Measurements from ENCODE around the gene KRT26. TPM values are rescaled to one million over a fixed set of nuclear protein-coding genes. Genes with fewer than 3 reads are reported as not detected.

The KRT26 gene
- polyA plus RNA-seq, 1 donor from 2014 or later = not detected

DNA sequence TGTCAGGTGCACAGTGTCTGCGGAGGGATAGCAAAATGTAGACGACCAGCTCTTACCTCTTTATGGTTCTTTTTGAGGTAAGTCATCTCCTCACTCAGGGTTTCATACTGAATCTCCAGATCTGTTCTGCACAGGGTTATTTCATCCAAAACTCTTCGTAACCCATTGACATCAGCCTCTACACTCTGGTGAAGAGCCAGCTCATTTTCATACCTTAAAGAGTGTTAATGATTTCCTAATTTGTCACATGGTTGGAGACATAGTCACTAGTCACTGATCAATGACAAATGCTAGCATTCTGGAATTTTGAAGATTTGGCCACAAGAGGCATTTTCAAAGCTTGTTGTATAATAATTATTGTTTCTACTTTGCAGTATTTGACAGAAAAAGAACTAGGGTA, 18.2 kb downstream of the KRT26 start:
- no peaks in the 10 kb centered on the region for H3F3A ChIP-seq (ENCODE audit: insufficient read depth, low read length, poor library complexity, severe bottlenecking)
- H3K27ac ChIP-seq (ENCODE audit: low read length) = no peak overlapping the region
- H3K4me3 ChIP-seq (ENCODE audit: low read length) = no peak overlapping the region

DNA sequence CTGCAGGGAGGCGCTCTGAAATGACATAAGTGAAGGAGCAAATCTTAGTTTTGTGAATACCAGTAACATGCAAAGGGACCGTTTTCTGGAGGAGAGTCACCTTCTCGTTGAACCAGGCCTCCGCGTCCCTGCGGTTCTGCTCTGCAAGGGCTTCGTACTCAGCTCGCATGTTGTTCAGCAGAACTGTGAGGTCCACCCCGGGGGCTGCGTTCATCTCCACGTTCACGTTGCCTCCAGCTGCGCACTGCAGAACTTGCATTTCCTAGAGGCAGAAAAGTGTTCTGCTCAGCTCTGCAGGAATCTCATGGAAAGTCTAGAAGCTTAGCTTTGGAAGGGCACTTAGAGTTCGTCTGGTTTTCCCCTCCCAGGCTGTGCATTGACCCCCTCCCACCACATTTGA, 20.9 kb downstream of the KRT26 start:
- Histone ChIP-seq H3K9ac (ENCODE audit: low read length) (no peak overlapping the region), H3K9me2 (ENCODE audit: insufficient read depth, low read length) (no peaks in the 10 kb centered on the region), H3K27me3 (ENCODE audit: insufficient read depth, low read depth, low read length) (no peaks in the 10 kb centered on the region), H3K79me2 (replicated peaks; ENCODE audit: insufficient read depth, low read length) (no peaks in the 10 kb centered on the region), H3K9me3 (ENCODE audit: low read length) (no peaks in the 10 kb centered on the region), H3K27ac (ENCODE audit: low read length) (no peak overlapping the region), H3K4me2 (ENCODE audit: low read length) (no peak overlapping the region), H3F3A (ENCODE audit: insufficient read depth, low read length, poor library complexity, severe bottlenecking) (no peaks in the 10 kb centered on the region), H3K4me3 (ENCODE audit: low read length) (no peak overlapping the region), H4K20me1 (ENCODE audit: insufficient read depth) (no peaks in the 10 kb centered on the region), H2AFZ (ENCODE audit: low read depth, low read length) (no peak overlapping the region), H3K36me3 (ENCODE audit: insufficient read depth, low read length) (no peaks in the 10 kb centered on the region)
- TF ChIP-seq, protein P1, sequence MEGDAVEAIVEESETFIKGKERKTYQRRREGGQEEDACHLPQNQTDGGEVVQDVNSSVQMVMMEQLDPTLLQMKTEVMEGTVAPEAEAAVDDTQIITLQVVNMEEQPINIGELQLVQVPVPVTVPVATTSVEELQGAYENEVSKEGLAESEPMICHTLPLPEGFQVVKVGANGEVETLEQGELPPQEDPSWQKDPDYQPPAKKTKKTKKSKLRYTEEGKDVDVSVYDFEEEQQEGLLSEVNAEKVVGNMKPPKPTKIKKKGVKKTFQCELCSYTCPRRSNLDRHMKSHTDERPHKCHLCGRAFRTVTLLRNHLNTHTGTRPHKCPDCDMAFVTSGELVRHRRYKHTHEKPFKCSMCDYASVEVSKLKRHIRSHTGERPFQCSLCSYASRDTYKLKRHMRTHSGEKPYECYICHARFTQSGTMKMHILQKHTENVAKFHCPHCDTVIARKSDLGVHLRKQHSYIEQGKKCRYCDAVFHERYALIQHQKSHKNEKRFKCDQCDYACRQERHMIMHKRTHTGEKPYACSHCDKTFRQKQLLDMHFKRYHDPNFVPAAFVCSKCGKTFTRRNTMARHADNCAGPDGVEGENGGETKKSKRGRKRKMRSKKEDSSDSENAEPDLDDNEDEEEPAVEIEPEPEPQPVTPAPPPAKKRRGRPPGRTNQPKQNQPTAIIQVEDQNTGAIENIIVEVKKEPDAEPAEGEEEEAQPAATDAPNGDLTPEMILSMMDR (IDR thresholded peaks at IDR 0.05; ENCODE audit: poor library complexity, severe bottlenecking) = no peak
- TF ChIP-seq, protein P2, sequence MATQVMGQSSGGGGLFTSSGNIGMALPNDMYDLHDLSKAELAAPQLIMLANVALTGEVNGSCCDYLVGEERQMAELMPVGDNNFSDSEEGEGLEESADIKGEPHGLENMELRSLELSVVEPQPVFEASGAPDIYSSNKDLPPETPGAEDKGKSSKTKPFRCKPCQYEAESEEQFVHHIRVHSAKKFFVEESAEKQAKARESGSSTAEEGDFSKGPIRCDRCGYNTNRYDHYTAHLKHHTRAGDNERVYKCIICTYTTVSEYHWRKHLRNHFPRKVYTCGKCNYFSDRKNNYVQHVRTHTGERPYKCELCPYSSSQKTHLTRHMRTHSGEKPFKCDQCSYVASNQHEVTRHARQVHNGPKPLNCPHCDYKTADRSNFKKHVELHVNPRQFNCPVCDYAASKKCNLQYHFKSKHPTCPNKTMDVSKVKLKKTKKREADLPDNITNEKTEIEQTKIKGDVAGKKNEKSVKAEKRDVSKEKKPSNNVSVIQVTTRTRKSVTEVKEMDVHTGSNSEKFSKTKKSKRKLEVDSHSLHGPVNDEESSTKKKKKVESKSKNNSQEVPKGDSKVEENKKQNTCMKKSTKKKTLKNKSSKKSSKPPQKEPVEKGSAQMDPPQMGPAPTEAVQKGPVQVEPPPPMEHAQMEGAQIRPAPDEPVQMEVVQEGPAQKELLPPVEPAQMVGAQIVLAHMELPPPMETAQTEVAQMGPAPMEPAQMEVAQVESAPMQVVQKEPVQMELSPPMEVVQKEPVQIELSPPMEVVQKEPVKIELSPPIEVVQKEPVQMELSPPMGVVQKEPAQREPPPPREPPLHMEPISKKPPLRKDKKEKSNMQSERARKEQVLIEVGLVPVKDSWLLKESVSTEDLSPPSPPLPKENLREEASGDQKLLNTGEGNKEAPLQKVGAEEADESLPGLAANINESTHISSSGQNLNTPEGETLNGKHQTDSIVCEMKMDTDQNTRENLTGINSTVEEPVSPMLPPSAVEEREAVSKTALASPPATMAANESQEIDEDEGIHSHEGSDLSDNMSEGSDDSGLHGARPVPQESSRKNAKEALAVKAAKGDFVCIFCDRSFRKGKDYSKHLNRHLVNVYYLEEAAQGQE (IDR thresholded peaks at IDR 0.05; ENCODE audit: borderline replicate concordance) = no peak
- TF ChIP-seq EP300 (conservative IDR thresholded peaks at IDR 0.05; ENCODE audit: poor library complexity, severe bottlenecking) (no peak), TAF1 (IDR thresholded peaks at IDR 0.05; ENCODE audit: low read depth) (no peak), SMC3 (conservative IDR thresholded peaks at IDR 0.05; ENCODE audit: poor library complexity) (no peak), MXI1 (conservative IDR thresholded peaks at IDR 0.05; ENCODE audit: poor library complexity, severe bottlenecking) (no peak), EZH2 (IDR thresholded peaks at IDR 0.05; ENCODE audit: borderline replicate concordance, insufficient read depth, low read length, poor library complexity, severe bottlenecking) (no peak), RAD21 (conservative IDR thresholded peaks at IDR 0.05) (no peak), POLR2AphosphoS5 (IDR thresholded peaks at IDR 0.05) (no peak)

More for the DNA sequence above, 18.2 kb downstream of the KRT26 start:
- no peak overlapping the region for H2AFZ ChIP-seq (ENCODE audit: low read depth, low read length)
- no peaks in the 10 kb centered on the region for H3K9me2 ChIP-seq (ENCODE audit: insufficient read depth, low read length)
- no peaks in the 10 kb centered on the region for H3K36me3 ChIP-seq (ENCODE audit: insufficient read depth, low read length)
- no peak for TF ChIP-seq POLR2AphosphoS5 (IDR thresholded peaks at IDR 0.05)
- no peak for TF ChIP-seq MXI1 (conservative IDR thresholded peaks at IDR 0.05; ENCODE audit: poor library complexity, severe bottlenecking)
- TF ChIP-seq EZH2 (IDR thresholded peaks at IDR 0.05; ENCODE audit: borderline replicate concordance, insufficient read depth, low read length, poor library complexity, severe bottlenecking) = no peak
- TF ChIP-seq, protein P2 (IDR thresholded peaks at IDR 0.05; ENCODE audit: borderline replicate concordance) = no peak
- TF ChIP-seq SMC3 (conservative IDR thresholded peaks at IDR 0.05; ENCODE audit: poor library complexity) = no peak
- TF ChIP-seq, protein P1 (IDR thresholded peaks at IDR 0.05; ENCODE audit: poor library complexity, severe bottlenecking) = no peak
- TF ChIP-seq TAF1 (IDR thresholded peaks at IDR 0.05; ENCODE audit: low read depth) = no peak
- no peak for TF ChIP-seq EP300 (conservative IDR thresholded peaks at IDR 0.05; ENCODE audit: poor library complexity, severe bottlenecking)
- no peak for TF ChIP-seq RAD21 (conservative IDR thresholded peaks at IDR 0.05)
- no peak overlapping the region for H3K4me2 ChIP-seq (ENCODE audit: low read length)
- H3K9me3 ChIP-seq (ENCODE audit: low read length) = no peaks in the 10 kb centered on the region
- H3K27me3 ChIP-seq (ENCODE audit: insufficient read depth, low read depth, low read length) = no peaks in the 10 kb centered on the region
- no peaks in the 10 kb centered on the region for H3K79me2 ChIP-seq (replicated peaks; ENCODE audit: insufficient read depth, low read length)
- no peak overlapping the region for H3K9ac ChIP-seq (ENCODE audit: low read length)
- no peaks in the 10 kb centered on the region for H4K20me1 ChIP-seq (ENCODE audit: insufficient read depth)
